Sigmoid colon (tissue), 3 donors: ENCODE results near the gene ODF2.

ENCODE experiments used
- CTCF ChIP-seq, 4 experiments: fragments of 450-650 bp in 3 of 4; fragments of 200-600 bp in 1 of 4; IDR thresholded peaks; one replicate each; pipeline ENCODE4 v1.5.1; 2016 to 2019; ENCODE audit warnings: antibody characterized with exemption in 4 of 4, mild to moderate bottlenecking in 3 of 4, moderate library complexity in 2 of 4
- POLR2A ChIP-seq, 2 donors: fragments of 450-650 bp; IDR thresholded peaks; one replicate each; pipeline ENCODE4 v1.6.1; 2016; ENCODE audit warnings: antibody characterized with exemption in 2 of 2, mild to moderate bottlenecking in 2 of 2, moderate library complexity in 2 of 2

GRCh38 chr9:128529191-128529590, 73.4 kb downstream of the ODF2 start:
- TF ChIP-seq CTCF (IDR thresholded peaks at IDR 0.05) (no peak), POLR2A (IDR thresholded peaks at IDR 0.05) (no peak)
